ENCODE data around the gene MESP2.

MESP2 gene

GRCh38 chr15:89813381-89814111, 37.4 kb downstream of the MESP2 start:
- no peak overlapping the region for H2AFZ ChIP-seq (ENCODE audit: insufficient read depth, low read length, poor library complexity)
- H3K23ac ChIP-seq (ENCODE audit: low read length), result no peak overlapping the region
- H3K9me3 ChIP-seq (ENCODE audit: insufficient read depth, low read depth, low read length), result peaks cover 9% of the 10 kb centered on the region
- H3K4me2 ChIP-seq (ENCODE audit: low read length), result no peak overlapping the region
- H3K18ac ChIP-seq (ENCODE audit: low read length), result no peak overlapping the region
- no peaks in the 10 kb centered on the region for H3K79me1 ChIP-seq (ENCODE audit: low read length)
- no peak overlapping the region for H4K12ac ChIP-seq (ENCODE audit: low read depth, low read length)
- peak overlapping the region; percentile 9 for H3K4me3 ChIP-seq (ENCODE audit: low read depth, low read length)
- WGBS (ENCODE audit: extremely low coverage, insufficient coverage, insufficient read length), result no CpG with 5 or more reads among the region's 13 CpGs
- H3K9ac ChIP-seq (ENCODE audit: low read length), result no peak overlapping the region
- no peaks in the 10 kb centered on the region for H3K36me3 ChIP-seq (ENCODE audit: control insufficient read depth in 1 of 2, insufficient read depth in 2 of 2, low read length in 2 of 2)
- H2BK5ac ChIP-seq (ENCODE audit: low read depth, low read length, poor library complexity), result no peak overlapping the region
- no peak overlapping the region for H4K8ac ChIP-seq (ENCODE audit: low read depth, low read length)
- DNase-seq, result no peak
- H3K14ac ChIP-seq (ENCODE audit: low read length), result no peak overlapping the region
- no peak overlapping the region for H3K27ac ChIP-seq (ENCODE audit: low read depth, low read length)
- peaks cover 27% of the 10 kb centered on the region for H3K27me3 ChIP-seq (ENCODE audit: insufficient read depth, low read length)
- H2AK5ac ChIP-seq (ENCODE audit: low read length), result no peak overlapping the region
- H3K4ac ChIP-seq (ENCODE audit: low read depth, low read length), result no peak overlapping the region
- peaks cover 4 to 5% of the 10 kb centered on the region in 2 experiments for H3K4me1 ChIP-seq (ENCODE audit: control insufficient read depth in 1 of 2, insufficient read depth in 2 of 2, low read length in 2 of 2)
- H4K91ac ChIP-seq (ENCODE audit: low read depth, low read length), result no peak overlapping the region
- H2BK120ac ChIP-seq (ENCODE audit: insufficient read depth, low read length, poor library complexity), result no peak overlapping the region
- no peak overlapping the region for H2BK12ac ChIP-seq (ENCODE audit: low read length)
- no peaks in the 10 kb centered on the region for H3K79me2 ChIP-seq (ENCODE audit: control insufficient read depth, insufficient read depth, low read length, poor library complexity)

GRCh38 chr15:89814112-89814742, 38.1 kb downstream of the MESP2 start:
- no peaks in the 10 kb centered on the region for H3K36me3 ChIP-seq (ENCODE audit: control insufficient read depth in 1 of 2, insufficient read depth in 2 of 2, low read length in 2 of 2)
- peaks cover 4 to 5% of the 10 kb centered on the region in 2 experiments for H3K4me1 ChIP-seq (ENCODE audit: control insufficient read depth in 1 of 2, insufficient read depth in 2 of 2, low read length in 2 of 2)
- H2BK120ac ChIP-seq (ENCODE audit: insufficient read depth, low read length, poor library complexity), result no peak overlapping the region
- H4K12ac ChIP-seq (ENCODE audit: low read depth, low read length), result no peak overlapping the region
- H3K79me2 ChIP-seq (ENCODE audit: control insufficient read depth, insufficient read depth, low read length, poor library complexity), result no peaks in the 10 kb centered on the region
- no peak overlapping the region for H3K23ac ChIP-seq (ENCODE audit: low read length)
- no peak overlapping the region for H3K27ac ChIP-seq (ENCODE audit: low read depth, low read length)
- H2AFZ ChIP-seq (ENCODE audit: insufficient read depth, low read length, poor library complexity), result no peak overlapping the region
- peaks cover 9% of the 10 kb centered on the region for H3K9me3 ChIP-seq (ENCODE audit: insufficient read depth, low read depth, low read length)
- peak overlapping the region; percentile 22 for H3K4me2 ChIP-seq (ENCODE audit: low read length)
- no peak overlapping the region for H3K18ac ChIP-seq (ENCODE audit: low read length)
- no peak overlapping the region for H3K9ac ChIP-seq (ENCODE audit: low read length)
- H4K8ac ChIP-seq (ENCODE audit: low read depth, low read length), result no peak overlapping the region
- H2BK5ac ChIP-seq (ENCODE audit: low read depth, low read length, poor library complexity), result no peak overlapping the region
- no peaks in the 10 kb centered on the region for H3K79me1 ChIP-seq (ENCODE audit: low read length)
- no peak overlapping the region for H3K4me3 ChIP-seq (ENCODE audit: low read depth, low read length)
- H3K14ac ChIP-seq (ENCODE audit: low read length), result no peak overlapping the region
- H2AK5ac ChIP-seq (ENCODE audit: low read length), result no peak overlapping the region
- no peak for DNase-seq
- WGBS (ENCODE audit: extremely low coverage, insufficient coverage, insufficient read length), result no CpG with 5 or more reads among the region's 56 CpGs
- H2BK12ac ChIP-seq (ENCODE audit: low read length), result no peak overlapping the region
- peaks cover 27% of the 10 kb centered on the region for H3K27me3 ChIP-seq (ENCODE audit: insufficient read depth, low read length)
- H3K4ac ChIP-seq (ENCODE audit: low read depth, low read length), result no peak overlapping the region
- no peak overlapping the region for H4K91ac ChIP-seq (ENCODE audit: low read depth, low read length)

GRCh38 chr15:89815769-89816168, 39.6 kb downstream of the MESP2 start:
- no peak overlapping the region for H3K4ac ChIP-seq (ENCODE audit: low read depth, low read length)
- H2BK12ac ChIP-seq (ENCODE audit: low read length), result no peak overlapping the region
- no peak overlapping the region for H3K9ac ChIP-seq (ENCODE audit: low read length)
- H2BK5ac ChIP-seq (ENCODE audit: low read depth, low read length, poor library complexity), result no peak overlapping the region
- no peaks in the 10 kb centered on the region for H3K79me1 ChIP-seq (ENCODE audit: low read length)
- no CpG with 5 or more reads among the region's 3 CpGs for WGBS (ENCODE audit: extremely low coverage, insufficient coverage, insufficient read length)
- no peak overlapping the region for H3K23ac ChIP-seq (ENCODE audit: low read length)
- H3K4me2 ChIP-seq (ENCODE audit: low read length), result no peak overlapping the region
- peaks cover 9% of the 10 kb centered on the region for H3K9me3 ChIP-seq (ENCODE audit: insufficient read depth, low read depth, low read length)
- no peaks in the 10 kb centered on the region for H3K36me3 ChIP-seq (ENCODE audit: control insufficient read depth in 1 of 2, insufficient read depth in 2 of 2, low read length in 2 of 2)
- no peak overlapping the region for H4K8ac ChIP-seq (ENCODE audit: low read depth, low read length)
- DNase-seq, result no peak
- no peak overlapping the region for H3K27ac ChIP-seq (ENCODE audit: low read depth, low read length)
- no peak overlapping the region for H3K18ac ChIP-seq (ENCODE audit: low read length)
- H4K12ac ChIP-seq (ENCODE audit: low read depth, low read length), result no peak overlapping the region
- H3K27me3 ChIP-seq (ENCODE audit: insufficient read depth, low read length), result peaks cover 27% of the 10 kb centered on the region
- H3K4me3 ChIP-seq (ENCODE audit: low read depth, low read length), result no peak overlapping the region
- H3K4me1 ChIP-seq (ENCODE audit: control insufficient read depth in 1 of 2, insufficient read depth in 2 of 2, low read length in 2 of 2), result peaks cover 4 to 5% of the 10 kb centered on the region in 2 experiments
- H2AK5ac ChIP-seq (ENCODE audit: low read length), result no peak overlapping the region
- H2AFZ ChIP-seq (ENCODE audit: insufficient read depth, low read length, poor library complexity), result no peak overlapping the region
- no peaks in the 10 kb centered on the region for H3K79me2 ChIP-seq (ENCODE audit: control insufficient read depth, insufficient read depth, low read length, poor library complexity)
- H4K91ac ChIP-seq (ENCODE audit: low read depth, low read length), result no peak overlapping the region
- no peak overlapping the region for H2BK120ac ChIP-seq (ENCODE audit: insufficient read depth, low read length, poor library complexity)
- no peak overlapping the region for H3K14ac ChIP-seq (ENCODE audit: low read length)

- Histone ChIP-seq H3K18ac (ENCODE audit: low read length) (no peak overlapping the region), H4K12ac (ENCODE audit: low read depth, low read length) (no peak overlapping the region)
- no CpG with 5 or more reads among the region's 10 CpGs for WGBS (ENCODE audit: extremely low coverage, insufficient coverage, insufficient read length)
These were observed 41.7 kb downstream of the MESP2 start for GRCh38 chr15:89817701-89818280.

More at GRCh38 chr15:89817701-89818280, 41.7 kb downstream of the MESP2 start:
- no peak overlapping the region for H2BK12ac ChIP-seq (ENCODE audit: low read length)
- no peak overlapping the region for H3K14ac ChIP-seq (ENCODE audit: low read length)
- no peak for DNase-seq
- H3K27me3 ChIP-seq (ENCODE audit: insufficient read depth, low read length), result peaks cover 27% of the 10 kb centered on the region
- H4K8ac ChIP-seq (ENCODE audit: low read depth, low read length), result no peak overlapping the region
- no peak overlapping the region for H3K9ac ChIP-seq (ENCODE audit: low read length)
- H3K9me3 ChIP-seq (ENCODE audit: insufficient read depth, low read depth, low read length), result peaks cover 9% of the 10 kb centered on the region
- H3K4me3 ChIP-seq (ENCODE audit: low read depth, low read length), result no peak overlapping the region
- no peak overlapping the region for H4K91ac ChIP-seq (ENCODE audit: low read depth, low read length)
- H3K79me2 ChIP-seq (ENCODE audit: control insufficient read depth, insufficient read depth, low read length, poor library complexity), result no peaks in the 10 kb centered on the region
- no peaks in the 10 kb centered on the region for H3K36me3 ChIP-seq (ENCODE audit: control insufficient read depth in 1 of 2, insufficient read depth in 2 of 2, low read length in 2 of 2)
- no peaks in the 10 kb centered on the region for H3K79me1 ChIP-seq (ENCODE audit: low read length)
- H3K27ac ChIP-seq (ENCODE audit: low read depth, low read length), result no peak overlapping the region
- no peak overlapping the region for H2AK5ac ChIP-seq (ENCODE audit: low read length)
- no peak overlapping the region for H2BK120ac ChIP-seq (ENCODE audit: insufficient read depth, low read length, poor library complexity)
- no peak overlapping the region for H3K4ac ChIP-seq (ENCODE audit: low read depth, low read length)
- no peak overlapping the region for H2BK5ac ChIP-seq (ENCODE audit: low read depth, low read length, poor library complexity)
- H3K4me2 ChIP-seq (ENCODE audit: low read length), result no peak overlapping the region
- H3K4me1 ChIP-seq (ENCODE audit: control insufficient read depth in 1 of 2, insufficient read depth in 2 of 2, low read length in 2 of 2), result peaks cover 4 to 5% of the 10 kb centered on the region in 2 experiments
- H2AFZ ChIP-seq (ENCODE audit: insufficient read depth, low read length, poor library complexity), result no peak overlapping the region
- no peak overlapping the region for H3K23ac ChIP-seq (ENCODE audit: low read length)
